Right renal pelvis (tissue), 4 donors: ENCODE data around the gene SARS2. TPM values are rescaled to one million over a fixed set of nuclear protein-coding genes. Genes with fewer than 3 reads are reported as not detected.
"Not testable (repeated sequence)": the region's sequence is repeated elsewhere in the genome, so short reads cannot be mapped to it uniquely, and the experiment has no call there.

ENCODE experiments used
- DNase-seq, 4 donors: peaks; one replicate each; pipeline ENCODE4 v3.0.0-alpha.2; 2013; ENCODE audit warnings: low read depth in 4 of 4, low spot score in 3 of 4, missing footprints in 1 of 4
- polyA plus RNA-seq, 4 donors: library from polyadenylated mRNA; unstranded; fragments of 120-200 nt; gene quantifications; one replicate each; pipeline ENCODE4 v1.2.1, GENCODE V29; 2013; ENCODE audit not compliant: insufficient read length in 4 of 4

SARS2 gene
- polyA plus RNA-seq, 4 donors, result 35.3 to 52.0 (median 41.6) TPM

DNA sequence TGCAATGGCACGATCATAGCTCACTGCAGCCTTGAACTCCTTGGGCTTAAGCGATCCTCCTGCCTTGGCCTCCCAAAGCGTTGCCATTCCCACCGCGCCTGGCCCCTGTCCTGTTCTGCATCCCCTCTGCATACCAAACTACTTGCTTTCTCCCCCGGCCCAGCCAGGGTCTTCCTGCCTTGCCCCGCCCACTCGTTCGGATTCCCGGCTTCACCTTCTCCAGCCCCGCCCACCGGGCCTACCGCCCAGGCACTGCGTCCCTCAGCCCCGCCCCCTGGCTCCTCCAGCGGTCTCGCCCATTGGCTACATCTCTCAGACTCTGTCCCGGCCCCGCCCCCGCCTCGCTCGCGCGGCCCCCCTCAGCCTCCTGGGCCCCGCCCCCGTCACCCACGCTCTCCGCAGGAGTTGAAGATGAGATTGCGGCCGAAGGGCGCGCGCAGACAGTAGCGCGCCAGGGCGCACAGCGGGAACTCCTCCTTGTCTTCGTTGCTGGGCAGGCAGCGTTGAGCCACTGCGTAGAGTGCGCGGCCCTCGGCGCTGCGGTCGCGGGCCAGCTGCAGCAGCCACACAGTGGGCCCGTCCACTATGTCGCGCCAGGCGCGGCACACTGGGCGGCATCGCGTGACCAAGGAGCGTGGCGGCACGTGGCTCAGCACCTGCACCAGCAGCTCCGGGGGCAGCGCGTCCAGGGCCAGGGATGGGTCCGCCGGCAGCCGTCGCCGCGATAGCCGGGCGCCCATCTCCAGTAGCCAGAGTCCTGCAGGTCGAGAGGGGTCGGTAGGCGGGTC, 19.2 kb upstream of the SARS2 start:
- peak; percentile 72 to 74 (median 73) for DNase-seq

GRCh38 chr19:38946229-38947010, 15.9 kb upstream of the SARS2 start:
- DNase-seq, result no peak

DNA sequence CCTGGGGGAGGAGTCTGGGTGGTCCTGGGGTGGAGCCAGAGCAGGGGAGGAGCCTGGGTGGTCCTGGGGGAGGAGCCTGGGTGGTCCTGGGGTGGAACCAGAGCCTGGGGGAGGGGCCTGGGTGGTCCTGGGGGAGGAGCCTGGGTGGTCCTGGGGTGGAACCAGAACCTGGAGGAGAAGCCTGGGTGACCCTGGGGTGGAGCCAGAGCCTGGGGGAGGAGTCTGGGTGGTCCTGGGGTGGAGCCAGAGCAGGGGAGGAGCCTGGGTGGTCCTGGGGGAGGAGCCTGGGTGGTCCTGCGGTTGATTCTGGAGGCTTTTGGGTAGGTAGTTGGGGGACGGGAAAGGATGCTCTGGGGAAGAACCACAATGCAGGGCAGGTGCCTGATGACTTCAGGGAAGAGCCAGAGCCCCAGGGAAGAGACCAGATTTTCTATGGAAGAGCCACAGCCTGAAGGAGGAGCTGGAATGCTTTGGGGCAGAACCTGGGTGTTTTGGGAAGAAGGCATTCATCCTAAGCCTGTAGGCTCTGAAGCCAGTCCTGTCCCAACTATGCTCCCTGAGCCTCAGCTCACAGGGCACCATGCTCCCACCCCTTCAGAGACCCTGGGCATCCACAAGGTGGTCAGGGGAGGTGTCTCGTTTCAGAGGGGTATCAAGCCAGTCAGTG, 15.1 kb upstream of the SARS2 start:
- DNase-seq, result no peak

GRCh38 chr19:38944981-38945506, 14.5 kb upstream of the SARS2 start:
- DNase-seq, result no peak

DNA sequence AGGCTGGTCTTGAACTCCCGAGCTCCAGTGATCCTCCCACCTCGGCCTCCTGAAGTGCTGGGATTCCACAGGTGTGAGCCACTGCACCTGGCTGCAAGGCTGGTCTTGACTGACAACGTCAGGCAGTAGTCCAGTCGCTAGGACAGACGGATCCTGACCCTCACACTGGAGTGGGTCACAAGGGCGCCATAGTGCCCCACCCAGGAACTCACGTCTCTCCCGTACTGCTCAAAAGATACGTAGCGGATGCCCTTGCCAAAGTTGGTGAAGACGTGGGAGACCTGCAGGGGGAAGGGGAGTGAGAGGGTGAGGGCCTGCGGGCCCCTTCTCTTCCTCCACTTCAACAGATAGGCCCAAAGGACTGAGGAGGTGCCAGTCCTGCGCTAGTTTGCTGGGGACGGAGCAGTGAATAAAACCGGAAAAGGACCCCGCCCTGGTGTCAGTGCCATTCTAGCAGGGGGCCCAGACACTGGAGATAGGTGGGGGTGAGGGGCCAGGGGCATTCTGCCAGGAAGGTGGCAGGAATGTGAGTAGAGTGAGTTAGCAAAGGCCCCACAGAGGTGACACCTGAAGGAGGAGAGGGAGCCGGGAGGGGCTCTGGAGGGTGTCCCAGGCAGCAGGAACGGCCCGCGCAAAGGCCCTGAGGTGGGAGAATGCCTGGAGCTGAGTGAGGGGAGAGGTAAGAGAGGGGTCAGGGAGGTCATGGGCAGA, 12.1 kb upstream of the SARS2 start:
- DNase-seq, result no peak

- DNase-seq, result no peak
Measured at GRCh38 chr19:38941979-38942378, 11.4 kb upstream of the SARS2 start.

DNA sequence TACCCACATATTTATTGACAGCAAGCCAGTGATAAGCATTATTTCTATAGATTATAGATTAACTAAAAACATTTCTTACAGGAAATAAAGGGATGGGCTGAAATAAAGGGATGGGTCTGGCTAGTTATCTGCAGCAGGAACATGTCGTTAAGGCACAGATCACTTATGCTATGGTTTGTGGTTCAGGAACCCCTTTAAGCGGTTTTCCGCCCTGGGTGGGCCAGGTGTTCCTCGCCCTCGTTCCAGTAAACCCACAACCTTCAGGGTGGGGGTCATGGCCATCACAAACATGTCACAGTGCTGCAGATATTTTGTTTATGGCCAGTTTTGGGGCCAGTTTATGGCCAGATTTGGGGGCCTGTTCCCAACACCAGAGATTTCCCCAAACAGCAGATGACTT, 10.9 kb upstream of the SARS2 start:
- not testable (repeated sequence) for DNase-seq

GRCh38 chr19:38939957-38940356, 9.4 kb upstream of the SARS2 start:
- DNase-seq, result no peak

GRCh38 chr19:38933544-38933943, 3.0 kb upstream of the SARS2 start:
- no peak for DNase-seq

GRCh38 chr19:38932425-38933179, 2.0 kb upstream of the SARS2 start:
- DNase-seq, result no peak

DNA sequence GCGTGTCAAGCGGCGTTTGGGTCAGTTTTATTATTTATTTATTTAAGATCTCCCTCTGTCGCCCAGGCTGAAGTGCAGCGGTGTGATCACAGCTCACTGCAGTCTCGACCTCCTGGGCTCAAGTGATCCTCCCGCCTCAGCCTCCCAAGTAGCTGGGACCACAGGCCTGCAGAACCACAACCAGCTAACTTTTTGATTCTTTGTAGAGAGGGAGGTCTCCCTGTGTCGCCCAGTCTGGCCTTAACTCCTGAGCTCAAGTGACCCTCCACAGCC, 894 bp upstream of the SARS2 start:
- no peak for DNase-seq

DNA sequence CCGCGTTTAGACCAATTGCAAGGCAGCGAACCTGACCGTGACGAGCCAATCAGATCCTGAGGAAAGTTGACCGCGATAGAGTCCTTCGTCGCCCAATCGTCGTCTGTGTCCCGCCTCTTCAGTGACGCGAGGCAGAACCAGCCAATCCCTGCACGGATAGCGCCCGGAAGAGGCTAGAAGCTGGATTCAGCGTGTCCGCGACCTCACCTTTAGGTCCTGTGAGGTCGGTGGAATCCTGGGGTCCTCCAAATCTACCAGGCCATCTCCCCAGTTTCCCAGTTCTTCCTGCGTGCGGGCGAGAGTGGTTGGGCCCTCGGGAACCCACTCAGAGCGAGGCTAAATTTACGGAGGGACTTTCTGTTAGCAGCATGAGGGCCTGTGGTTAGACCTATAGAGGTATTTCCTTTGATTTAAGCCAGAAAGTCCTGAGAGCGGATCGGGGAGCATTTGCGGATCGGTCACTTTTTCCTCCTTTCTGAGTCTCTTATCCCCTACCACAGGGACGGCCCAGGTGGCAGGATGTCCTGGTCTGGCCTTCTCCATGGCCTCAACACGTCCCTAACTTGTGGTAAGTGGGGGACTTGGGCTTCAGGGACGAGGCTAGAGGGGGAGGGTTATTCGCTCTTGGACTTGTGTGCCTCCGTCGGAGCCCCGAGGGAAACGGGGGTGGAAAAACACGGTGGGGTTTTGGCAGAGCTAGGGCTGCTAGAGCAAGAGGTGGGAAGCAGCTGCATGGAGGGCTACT, 385 bp upstream of the SARS2 start, which contains the start of gene MRPS12:
Gene MRPS12, plus strand, starts transcription at position 169 of the 745 bp plus-strand sequence. Its CDS starts 351 bp downstream, at position 520.
- peak; percentile 99 to 100 (median 99) for DNase-seq

DNA sequence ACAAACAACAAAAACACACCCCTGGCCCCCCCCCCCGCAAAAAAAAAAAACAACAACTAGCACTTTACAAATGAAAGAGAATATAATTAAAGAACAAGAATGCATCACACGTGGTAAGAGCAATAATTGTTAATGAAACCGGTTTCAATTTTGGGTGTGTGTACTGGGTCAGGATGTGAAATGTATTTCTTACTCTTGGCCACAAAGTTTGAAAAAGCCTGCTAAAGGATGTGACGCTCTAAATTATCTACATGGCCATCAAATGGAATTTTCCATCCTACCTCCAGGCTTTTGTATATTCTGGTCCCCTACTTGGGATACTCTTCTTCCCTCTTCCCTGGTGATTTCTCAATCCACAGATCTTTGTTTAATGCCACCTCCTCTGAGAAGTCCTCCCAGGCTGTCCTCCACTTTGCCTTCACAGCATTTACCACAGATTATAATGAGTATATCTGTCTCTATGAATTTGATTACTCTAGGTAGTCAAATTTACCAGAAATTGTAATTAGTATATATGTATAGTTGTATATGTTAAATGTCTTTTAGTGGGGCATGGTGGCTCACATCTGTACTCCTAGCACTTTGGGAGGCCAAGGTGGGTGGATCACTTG, 2.1 kb downstream of the SARS2 start:
- no peak for DNase-seq

DNA sequence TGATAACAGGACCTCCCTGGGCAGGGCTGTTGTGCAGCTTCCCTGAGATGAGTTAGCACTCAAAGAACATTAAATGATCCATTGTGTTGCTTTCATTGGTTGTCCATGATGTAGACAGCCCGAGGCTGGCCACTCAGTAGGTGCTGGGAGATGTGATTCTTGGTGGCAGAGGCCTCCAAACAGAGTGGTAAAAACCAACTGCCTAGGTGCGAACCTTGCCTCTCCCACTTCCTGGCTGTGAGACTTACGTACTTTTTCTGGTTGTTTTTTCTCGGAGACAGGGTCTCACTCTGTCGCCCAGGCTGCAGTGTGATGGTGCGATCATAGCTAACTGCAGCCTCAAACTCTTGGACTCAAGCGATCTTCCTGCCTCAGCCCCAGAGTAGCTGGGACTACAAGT, 6.2 kb downstream of the SARS2 start:
- DNase-seq, result no peak

- no peak for DNase-seq
Measured at GRCh38 chr19:38922482-38922881, 8.1 kb downstream of the SARS2 start.

- DNase-seq, result no peak
Measured at GRCh38 chr19:38921420-38922274, 8.9 kb downstream of the SARS2 start.

- DNase-seq, result no peak
Measured at GRCh38 chr19:38920602-38921419, 9.8 kb downstream of the SARS2 start.
